ENCODE data around the gene ZNF726.
"Not testable (repeated sequence)": the region's sequence is repeated elsewhere in the genome, so short reads cannot be mapped to it uniquely, and the experiment has no call there.

ZNF726 gene

DNA sequence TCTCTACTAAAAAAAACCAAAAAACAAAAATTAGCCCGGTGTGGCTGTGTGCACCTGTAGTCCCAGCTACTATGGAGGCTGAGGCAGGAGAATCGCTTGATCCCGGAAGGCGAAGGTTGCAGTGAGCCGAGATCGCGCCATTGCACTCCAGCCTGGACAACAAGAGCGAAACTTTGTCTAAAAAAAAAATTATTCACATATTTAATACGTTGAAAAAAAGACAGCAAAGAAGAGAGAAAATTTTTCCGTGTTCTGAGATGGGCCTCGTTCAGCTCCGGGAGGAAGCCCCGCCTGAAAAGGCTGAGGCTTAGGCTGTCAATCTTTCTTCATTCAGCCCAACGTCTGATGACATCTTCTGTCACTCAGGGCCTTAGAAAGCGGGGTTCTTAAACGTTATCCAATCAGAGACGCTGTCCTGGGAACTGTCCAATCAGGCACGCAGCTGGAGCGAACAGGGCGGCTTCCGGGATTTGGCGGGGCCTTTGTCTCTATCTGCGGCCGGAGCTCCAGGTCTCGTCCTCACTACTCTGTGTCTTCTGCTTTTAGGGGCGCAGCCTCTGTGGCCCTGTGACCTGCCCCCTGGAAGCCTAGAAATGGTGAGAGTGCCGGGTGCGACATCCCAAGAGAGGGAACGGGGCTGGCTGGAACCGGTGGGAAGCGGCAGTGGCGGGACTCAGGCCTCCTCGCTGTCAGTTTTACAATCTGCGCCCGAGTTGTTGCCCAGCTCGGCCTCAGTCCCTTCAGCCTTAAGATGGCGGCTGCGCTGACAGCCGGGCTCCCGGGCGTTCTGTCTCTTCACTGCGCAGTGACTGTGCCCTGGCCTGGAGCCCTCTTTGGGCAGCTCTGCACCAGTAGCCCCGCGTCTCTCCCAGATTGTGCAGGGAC, at the start of gene ZNF726:
TSS of gene ZNF726 (plus strand) at position 485 of the 885 bp plus-strand sequence. CDS start at position 594, 109 bp downstream.
- DNase-seq (ENCODE audit: low spot score) = peak; percentile 93

GRCh38 chr19:23867895-23868294, 46.8 kb upstream of the ZNF726 start:
- no peak for DNase-seq (ENCODE audit: low spot score)

DNA sequence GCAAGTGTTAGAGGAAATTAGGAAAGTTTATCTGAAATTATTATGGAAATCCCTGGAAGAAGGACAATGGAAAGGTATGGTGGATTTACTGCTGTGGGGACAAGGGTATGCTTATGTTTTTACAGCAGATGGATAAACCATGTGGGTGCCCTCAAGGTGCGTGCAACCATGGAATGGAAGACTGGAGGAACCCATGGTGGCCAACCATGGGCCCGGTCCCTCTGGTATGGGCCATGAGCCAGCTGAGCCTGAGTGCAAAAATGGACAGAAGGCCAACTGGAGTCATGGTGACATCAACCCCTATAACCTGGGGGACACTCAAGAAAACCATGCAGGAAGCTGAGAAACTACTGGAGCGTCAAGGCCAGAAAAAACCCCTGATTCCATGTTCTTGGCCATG, 46.1 kb upstream of the ZNF726 start:
- DNase-seq (ENCODE audit: low spot score) = no peak

DNA sequence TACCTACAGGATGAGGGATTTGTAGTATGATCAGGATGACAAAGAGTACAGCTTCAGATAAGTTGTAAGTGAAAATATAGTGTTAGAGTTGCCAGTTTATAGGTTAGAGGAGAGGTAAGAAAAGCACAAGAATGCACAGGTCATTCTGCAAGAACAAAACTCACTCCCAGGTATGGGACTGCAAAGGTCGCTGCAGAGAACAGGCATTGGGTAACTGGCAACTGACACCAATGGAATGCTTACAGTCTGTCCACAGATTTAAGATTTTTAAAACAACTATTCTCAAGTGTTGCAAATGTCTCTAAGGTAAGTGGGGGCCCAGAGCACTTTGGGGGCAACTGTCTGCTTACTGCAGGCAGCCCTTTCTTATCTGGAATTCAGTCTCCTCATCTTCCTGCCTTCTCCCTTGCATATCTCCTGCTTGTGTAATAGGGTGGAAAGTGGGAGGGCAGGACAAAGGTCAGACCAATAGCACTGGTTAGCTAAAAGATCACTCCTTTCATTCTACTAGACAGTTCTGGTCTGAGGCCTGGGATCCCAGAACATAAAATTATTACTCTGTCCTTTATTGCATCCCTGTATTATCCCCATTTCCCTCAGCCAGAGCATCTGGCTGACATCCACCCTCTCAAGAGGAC, 42.3 kb upstream of the ZNF726 start:
- no peak for DNase-seq (ENCODE audit: low spot score)

GRCh38 chr19:23876261-23876660, 38.4 kb upstream of the ZNF726 start:
- DNase-seq (ENCODE audit: low spot score) = no peak

DNA sequence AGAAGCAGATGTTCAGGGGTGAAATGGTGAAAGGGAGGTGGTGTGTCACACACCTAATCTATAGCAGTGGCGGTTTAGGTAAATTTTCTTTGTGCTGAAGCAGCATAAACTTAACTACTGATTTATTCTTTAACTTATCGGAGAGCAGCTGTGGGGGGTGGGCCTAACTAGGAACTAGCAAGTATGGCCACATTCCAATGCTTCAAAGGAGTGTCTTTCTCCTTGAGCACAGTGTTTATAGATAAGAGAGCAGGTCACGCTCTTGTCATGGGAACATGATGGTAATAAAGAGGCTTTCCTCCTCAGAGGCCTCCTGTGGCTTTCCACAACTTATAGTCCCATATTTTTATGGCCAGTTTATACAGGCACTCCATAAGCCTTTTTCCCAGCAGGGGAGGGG, 37.9 kb upstream of the ZNF726 start:
- not testable (repeated sequence) for DNase-seq (ENCODE audit: low spot score)

GRCh38 chr19:23882493-23882892, 32.2 kb upstream of the ZNF726 start:
- DNase-seq (ENCODE audit: low spot score) = no peak

DNA sequence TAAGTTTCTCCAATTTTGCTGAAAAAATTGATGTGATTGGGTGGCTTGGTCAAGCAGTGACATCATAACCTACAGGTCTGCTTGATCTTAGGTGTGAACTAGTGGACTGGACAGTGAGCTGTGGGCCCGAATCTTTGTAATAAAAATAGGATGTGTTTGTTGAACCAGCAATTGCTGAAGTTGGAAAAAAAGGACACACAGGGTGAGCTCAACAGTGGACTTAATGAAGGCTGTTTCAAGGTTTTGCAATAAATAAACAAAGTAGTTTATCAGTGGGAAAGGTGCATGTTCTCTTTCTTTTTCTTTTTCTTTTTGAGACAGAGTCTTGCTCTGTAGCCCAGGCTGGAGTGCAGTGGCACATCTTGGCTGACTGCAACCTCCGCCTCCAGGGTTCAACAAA, 30.3 kb upstream of the ZNF726 start:
- DNase-seq (ENCODE audit: low spot score) = no peak

DNA sequence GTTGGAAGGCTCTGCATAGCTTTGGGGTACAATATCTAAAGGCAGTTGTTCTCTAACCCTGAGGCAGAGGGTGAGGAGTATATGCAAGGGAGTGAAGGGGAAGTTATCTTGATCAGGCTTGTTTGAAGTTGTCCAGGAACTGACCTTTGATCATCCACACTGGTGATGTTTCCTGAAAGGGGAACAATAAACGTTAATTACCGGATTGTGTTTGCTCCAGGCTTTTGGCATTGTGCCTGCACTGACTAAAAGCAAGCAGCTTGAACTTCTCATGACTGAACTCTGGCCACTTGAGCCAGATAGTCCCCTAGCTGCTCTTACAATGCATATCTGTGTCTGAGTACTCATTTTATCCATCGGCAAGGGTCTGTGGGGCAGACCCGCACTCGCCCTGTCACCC, 27.0 kb upstream of the ZNF726 start:
- no peak for DNase-seq (ENCODE audit: low spot score)

DNA sequence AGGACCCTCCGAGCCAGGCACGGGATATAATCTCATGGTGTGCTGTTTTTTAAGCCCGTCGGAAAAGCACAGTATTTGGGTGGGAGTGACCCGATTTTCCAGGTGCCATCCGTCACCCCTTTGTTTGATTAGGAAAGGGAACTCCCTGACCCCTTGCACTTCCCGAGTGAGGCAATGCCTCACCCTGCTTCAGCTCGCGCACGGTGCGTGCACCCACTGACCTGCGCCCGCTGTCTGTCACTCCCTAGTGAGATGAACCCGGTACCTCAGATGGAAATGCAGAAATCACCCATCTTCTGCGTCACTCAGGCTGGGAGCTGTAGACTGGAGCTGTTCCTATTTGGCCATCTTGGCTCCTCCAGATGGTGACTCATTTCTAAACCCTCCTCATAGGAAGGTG, 18.6 kb upstream of the ZNF726 start:
- not testable (repeated sequence) for DNase-seq (ENCODE audit: low spot score)

GRCh38 chr19:23896912-23897311, 17.8 kb upstream of the ZNF726 start:
- DNase-seq (ENCODE audit: low spot score) = no peak

- no peak for DNase-seq (ENCODE audit: low spot score)
Observed at GRCh38 chr19:23901360-23901759, 13.3 kb upstream of the ZNF726 start.

DNA sequence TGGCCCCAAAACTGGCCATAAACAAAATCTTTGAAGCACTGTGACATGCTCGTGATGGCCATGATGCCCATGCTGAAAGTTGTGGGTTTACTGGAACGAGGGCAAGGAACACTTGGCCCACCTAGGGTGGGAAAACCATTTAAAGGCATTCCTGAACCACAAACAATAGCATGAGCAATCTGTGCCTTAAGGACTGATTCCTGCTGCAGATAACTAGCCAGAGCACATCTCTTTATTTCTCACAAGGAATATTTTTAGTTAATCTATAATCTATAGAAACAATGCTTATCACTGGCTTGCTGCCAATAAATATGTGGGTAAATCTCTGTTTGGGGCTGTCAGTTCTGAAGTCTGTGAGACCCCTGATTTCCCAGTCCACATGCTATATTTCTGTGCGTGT, 10.3 kb upstream of the ZNF726 start:
- no peak for DNase-seq (ENCODE audit: low spot score)

DNA sequence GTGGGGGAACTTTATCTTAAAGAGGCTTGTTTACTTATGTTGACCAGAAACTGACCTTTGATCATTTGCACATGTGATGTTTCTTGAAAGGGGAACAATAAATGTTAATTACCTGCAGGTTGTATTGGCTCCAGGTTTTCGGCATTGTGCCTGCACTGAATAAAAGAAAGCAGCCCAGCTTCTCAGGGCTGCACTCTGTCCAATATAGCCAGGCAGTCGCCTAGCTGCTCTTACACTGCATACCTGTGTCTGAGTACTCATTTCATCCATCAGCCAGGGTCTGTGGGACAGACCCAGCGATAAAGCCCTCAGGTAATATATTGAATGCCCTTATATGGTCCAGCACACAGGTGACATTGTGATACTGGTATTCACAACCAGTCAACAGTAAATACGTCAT, 8.9 kb upstream of the ZNF726 start:
- no peak for DNase-seq (ENCODE audit: low spot score)

GRCh38 chr19:23906835-23907234, 7.9 kb upstream of the ZNF726 start:
- DNase-seq (ENCODE audit: low spot score) = no peak

GRCh38 chr19:23908165-23908564, 6.5 kb upstream of the ZNF726 start:
- DNase-seq (ENCODE audit: low spot score) = no peak

GRCh38 chr19:23909222-23909621, 5.5 kb upstream of the ZNF726 start:
- DNase-seq (ENCODE audit: low spot score) = no peak

GRCh38 chr19:23913931-23914330, 755 bp upstream of the ZNF726 start:
- DNase-seq (ENCODE audit: low spot score) = no peak

DNA sequence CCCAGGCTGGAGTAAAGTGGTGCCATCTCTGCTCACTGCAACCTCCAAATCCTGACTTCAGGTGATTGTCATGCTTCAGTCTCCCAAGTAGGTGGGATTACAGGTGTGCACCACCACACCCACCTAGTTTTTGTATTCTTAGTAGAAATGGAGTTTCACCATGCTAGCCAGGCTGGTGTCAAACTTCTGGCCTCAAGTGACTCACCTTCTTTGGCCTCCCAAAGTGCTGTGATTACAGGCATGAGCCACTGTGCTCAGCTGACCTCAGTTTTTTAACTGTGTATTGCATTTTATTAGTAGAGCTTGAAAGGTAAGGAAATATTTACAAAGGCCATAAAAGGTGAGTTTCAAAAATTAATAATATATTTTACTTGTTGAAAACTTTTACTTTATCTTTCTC, 2.3 kb downstream of the ZNF726 start:
- no peak for DNase-seq (ENCODE audit: low spot score)

GRCh38 chr19:23917856-23918255, 3.2 kb downstream of the ZNF726 start:
- DNase-seq (ENCODE audit: low spot score) = no peak

GRCh38 chr19:23925285-23925684, 10.6 kb downstream of the ZNF726 start:
- DNase-seq (ENCODE audit: low spot score) = no peak

- DNase-seq (ENCODE audit: low spot score) = no peak
Observed at GRCh38 chr19:23932878-23933277, 18.2 kb downstream of the ZNF726 start.

- DNase-seq (ENCODE audit: low spot score) = not testable (repeated sequence)
Observed at GRCh38 chr19:23937031-23937430, 22.3 kb downstream of the ZNF726 start.

GRCh38 chr19:23943411-23943810, 28.7 kb downstream of the ZNF726 start:
- no peak for DNase-seq (ENCODE audit: low spot score)
